Hematopoietic multipotent progenitor cell treated with erythropoietin and hydrocortisone succinate and interleukin-3 and kit ligand, for 6 days (in vitro differentiated cells): ENCODE results near the gene WDR83.
"Not testable (repeated sequence)": the region's sequence is repeated elsewhere in the genome, so short reads cannot be mapped to it uniquely, and the experiment has no call there.

Experiments used
- DNase-seq: peaks from one replicate; pipeline ENCODE4 v3.0.0-alpha.2; 2015

WDR83 gene

DNA sequence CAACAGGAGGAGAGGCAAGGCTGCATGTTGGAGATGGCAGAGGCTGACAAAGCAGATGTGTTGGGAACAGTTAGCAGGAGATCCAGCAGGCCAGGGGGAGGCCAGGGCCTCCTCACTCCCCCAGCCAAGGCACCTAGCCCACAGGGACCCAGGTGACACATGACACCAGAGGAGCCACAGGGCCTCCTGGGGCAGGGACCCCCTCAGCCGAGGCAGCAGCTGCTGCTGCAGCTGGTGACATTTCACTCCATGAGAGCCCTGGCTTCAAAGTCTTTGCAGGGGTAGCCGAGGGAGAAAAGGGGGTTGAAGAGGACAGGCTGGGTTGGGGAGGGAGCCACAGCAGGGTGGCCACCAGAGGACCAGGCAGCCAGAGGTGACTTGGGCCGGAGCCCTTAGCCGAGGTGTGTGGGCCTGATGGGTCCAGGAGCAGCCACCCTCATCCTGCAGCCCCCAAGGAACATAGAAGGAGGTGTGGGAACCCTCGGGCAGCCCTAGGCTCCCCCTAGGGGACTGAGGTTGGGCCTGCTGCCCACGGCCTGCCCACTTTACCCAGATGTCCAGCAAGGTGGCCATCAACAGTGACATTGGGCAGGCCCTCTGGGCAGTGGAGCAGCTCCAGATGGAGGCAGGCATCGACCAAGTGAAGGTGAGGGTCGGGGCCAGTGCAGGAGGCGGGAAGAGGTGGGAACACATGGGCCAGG lies 21.0 kb downstream of the WDR83 start, which contains the start of gene GNG14:
Gene GNG14, plus strand, starts transcription at position 503 of the 701 bp plus-strand sequence. Its CDS starts 51 bp downstream, at position 554.
- no peak for DNase-seq

DNA sequence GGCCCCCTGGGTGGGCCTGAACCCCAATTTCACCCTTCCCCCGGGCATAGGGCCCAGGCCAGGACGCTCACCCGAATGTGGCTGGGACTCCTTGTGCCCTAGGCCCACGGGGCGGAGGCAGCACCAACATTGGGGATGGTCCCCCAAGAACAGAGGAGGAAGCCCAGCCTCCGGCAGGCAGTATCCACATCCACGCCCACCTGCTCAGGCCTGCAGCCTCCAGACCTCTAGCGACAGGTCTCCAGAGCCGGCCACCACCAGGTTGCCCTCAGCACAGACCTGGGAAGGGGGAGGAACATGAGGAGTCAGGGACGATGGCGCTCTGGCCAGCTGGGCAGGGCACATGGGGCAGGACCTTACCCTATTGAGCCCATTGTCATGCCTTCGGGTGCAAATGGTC lies 22.4 kb downstream of the WDR83 start:
- no peak for DNase-seq

GRCh38 chr19:12689581-12690216 lies 23.1 kb downstream of the WDR83 start:
- peak; percentile 67 for DNase-seq

DNA sequence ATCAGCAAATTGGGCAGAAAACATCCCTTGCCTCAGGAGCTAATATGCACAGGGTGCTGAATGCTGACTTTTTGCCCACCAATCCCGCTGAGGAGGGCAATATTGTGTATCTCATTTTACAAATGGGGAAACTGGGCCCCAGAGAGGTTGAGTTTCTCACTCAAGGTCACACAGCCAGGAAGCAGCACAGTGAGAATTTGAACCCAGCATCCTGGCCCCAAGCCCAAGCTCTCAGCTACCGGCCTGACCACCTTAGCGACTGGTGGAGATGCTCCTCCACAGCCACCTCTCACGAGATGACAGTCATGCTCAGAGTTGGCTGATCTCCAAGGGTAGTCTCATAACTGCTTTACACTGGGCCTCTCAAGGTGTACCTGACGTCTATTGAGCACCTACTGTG lies 26.4 kb downstream of the WDR83 start:
- DNase-seq = no peak

- DNase-seq = no peak
Measured at GRCh38 chr19:12694641-12695040, 28.0 kb downstream of the WDR83 start.

- no peak for DNase-seq
Measured at GRCh38 chr19:12695096-12695495, 28.5 kb downstream of the WDR83 start.

DNA sequence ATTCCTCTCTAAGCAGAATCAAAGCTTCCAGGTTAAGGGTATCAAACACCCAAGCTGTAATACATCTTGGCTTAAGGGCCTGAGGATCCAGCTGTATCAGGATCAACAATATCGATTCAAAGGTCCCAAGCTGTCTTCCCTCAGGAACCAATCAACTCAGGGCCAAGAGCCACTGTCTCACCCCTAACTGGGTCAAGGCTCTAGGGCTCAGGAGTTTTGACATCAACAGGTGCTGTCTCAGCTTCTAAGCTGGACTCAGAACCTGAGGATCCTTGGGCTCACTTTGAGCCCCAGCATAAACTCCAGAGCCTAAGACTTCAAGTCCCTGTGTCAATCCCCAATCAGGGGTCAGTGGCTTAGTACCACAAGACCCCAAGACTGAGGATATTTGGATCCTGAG lies 28.9 kb downstream of the WDR83 start:
- DNase-seq = no peak

GRCh38 chr19:12695997-12696365 lies 29.4 kb downstream of the WDR83 start:
- DNase-seq = peak; percentile 28

DNA sequence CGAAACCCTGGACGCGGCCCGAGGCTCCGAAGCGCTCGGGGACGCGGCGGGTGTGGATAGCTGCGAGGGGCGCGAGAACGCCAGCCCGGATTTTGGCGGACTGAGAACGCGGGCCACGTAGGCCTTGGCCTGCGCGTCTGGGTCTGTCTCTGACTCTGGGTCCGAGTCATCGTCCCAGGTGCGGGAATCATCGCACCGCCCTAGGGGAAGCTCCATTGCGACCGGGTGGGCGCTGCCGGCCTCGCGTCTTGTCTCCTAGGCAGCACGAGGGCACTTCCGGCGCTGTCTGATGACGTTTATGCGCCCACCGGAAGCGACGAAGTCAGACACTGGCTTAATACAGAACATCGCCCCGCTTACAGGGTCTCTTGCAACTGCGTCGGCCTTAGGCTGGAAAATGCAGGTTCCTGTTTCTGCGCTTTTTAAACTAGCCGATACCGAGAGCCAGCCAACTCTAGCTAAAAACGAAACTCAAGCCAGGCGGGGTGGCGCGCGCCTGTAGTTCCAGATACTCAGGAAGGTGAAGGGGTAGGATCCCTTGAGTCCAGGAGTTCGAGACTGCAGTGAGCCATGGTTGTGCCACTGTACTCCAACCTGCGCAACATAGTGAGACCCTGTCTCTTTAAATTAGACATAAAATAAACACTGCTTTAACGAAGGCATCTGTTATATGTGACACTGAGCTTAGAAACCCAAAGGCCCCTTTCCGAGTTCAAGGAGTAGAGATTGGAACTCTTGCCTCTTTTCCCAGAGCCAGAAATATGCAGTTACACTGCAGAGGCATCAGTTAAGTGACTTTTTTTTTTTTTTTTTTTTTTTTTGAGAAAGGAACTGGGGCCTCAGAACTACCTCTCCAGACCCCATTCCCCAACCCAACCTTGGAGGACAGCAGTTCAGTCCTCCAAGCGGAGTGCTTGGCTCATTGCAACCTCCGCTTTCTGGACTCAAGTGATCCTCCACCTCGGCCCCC lies 30.0 kb downstream of the WDR83 start, which contains the start of gene FBXW9:
Gene FBXW9, minus strand, starts transcription at position 266 of the 970 bp plus-strand sequence. Its CDS starts 50 bp downstream, at position 216.
- peak; percentile 96 for DNase-seq

GRCh38 chr19:12697425-12697824 lies 30.8 kb downstream of the WDR83 start:
- not testable (repeated sequence) for DNase-seq

- no peak for DNase-seq
Measured at GRCh38 chr19:12698138-12698537, 31.5 kb downstream of the WDR83 start.

DNA sequence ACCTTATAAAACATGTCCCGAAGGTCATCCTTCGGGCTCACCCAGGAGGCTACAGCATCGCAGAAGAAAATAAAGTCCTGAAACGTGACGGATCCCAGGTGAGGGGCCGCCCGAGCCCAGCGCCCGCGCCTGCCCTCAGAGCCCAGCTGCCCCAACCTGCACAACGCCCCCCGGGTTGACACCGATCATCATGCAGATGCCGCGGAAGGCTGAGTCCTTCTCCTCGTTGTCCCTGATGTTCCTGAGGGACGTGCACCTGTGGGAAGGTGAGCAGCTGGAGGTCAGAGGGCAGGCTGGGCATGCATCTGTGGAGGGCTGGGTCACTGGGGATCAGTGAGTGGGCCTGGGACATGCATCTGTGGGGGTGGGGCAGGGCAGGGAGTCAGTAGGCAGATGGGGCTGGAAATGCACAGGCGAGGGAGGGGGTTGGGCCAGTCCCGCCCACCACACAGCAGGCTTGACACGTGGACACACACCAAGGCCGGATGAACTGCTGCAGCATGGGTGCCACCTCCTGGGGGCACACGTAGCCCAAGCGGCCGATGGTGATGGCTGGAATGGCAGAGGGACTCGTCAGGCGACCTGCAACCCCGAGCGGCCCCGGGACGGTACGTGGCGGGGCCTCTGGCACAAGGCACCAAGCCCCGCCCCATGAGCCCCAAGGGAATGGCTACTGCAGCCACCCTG lies 35.1 kb downstream of the WDR83 start:
- no peak for DNase-seq

- peak; percentile 88 for DNase-seq
Measured at GRCh38 chr19:12703046-12703445, 36.4 kb downstream of the WDR83 start.

DNA sequence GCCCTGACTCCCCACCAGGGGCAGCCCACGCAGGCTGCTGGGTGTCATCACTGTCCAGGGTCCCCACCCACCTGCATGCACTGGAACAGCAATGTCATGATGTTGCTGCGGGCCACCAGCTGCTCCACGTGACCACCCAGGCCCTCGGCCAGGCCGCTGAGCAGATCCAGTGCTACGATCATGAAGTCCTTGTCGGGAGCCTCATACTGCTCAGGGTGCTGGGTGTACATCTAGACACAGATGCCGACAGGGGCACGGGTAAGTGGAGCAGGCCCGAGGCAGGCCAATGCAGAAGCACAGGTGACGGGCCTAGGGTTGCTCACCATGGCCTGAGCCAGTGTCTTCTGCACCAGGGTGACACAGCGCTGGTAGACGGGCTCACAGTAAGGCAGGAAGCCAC lies 38.6 kb downstream of the WDR83 start:
- no peak for DNase-seq

- DNase-seq = no peak
Measured at GRCh38 chr19:12705654-12706331, 39.2 kb downstream of the WDR83 start.

GRCh38 chr19:12706332-12706718 lies 39.7 kb downstream of the WDR83 start:
- no peak for DNase-seq

DNA sequence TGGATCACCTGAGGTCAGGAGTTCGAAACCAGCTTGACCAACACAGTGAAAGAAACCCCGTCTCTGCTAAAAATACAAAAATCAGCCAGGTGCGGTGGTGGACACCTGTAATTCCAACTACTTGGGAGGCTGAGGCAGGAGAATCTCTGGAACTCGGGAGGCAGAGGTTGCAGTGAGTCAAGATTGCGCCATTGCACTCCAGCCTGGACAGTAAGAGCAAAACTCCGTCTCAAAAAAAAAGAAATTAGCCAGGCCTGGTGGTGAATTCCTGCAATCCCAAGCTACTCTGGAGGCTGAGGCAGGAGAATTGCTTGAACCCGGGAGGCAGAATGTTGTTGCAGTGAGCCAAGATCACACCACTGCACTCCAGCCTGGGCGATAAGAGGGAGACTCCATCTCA lies 42.0 kb downstream of the WDR83 start:
- no peak for DNase-seq

- no peak for DNase-seq
Measured at GRCh38 chr19:12711187-12711586, 44.6 kb downstream of the WDR83 start.

GRCh38 chr19:12712077-12712476 lies 45.5 kb downstream of the WDR83 start:
- DNase-seq = not testable (repeated sequence)

DNA sequence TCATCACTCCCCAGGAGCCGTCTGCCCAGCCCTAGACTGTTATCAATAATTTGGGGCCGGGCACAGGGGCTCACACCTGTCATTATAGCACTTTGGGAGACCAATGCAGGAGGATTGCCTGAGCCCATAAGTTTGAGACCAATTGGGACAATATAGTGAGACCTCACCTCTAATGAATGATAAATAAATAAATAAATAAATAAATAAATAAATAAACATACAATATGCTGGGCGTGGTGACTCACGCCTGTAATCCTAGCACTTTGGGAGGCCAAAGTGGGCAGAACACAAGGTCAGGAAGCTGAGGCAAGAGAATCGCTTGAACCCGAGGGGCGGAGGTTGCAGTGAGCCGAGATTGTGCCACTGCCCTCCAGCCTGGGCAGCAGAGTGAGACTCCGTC lies 46.7 kb downstream of the WDR83 start:
- DNase-seq = not testable (repeated sequence)

GRCh38 chr19:12715102-12715501 lies 48.5 kb downstream of the WDR83 start:
- no peak for DNase-seq

DNA sequence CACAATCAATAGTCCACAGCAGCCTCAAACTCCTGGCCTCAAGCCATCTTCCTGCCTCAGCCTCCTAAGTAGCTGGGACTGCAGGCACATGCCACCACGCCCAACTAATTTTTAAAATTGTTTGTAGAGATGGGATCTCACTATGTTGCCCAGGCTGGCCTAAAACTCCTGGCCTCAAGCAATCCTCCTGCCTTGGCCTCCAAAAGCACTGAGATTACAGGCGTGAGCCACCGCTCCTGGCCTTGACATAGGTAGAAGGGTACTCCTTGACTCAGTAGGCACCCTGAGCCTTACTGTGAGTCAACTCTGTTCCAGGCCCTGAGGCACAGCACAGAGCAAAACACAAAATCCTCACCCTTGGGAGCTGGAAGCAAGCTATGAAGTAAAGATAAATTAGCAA lies 49.3 kb downstream of the WDR83 start:
- DNase-seq = peak; percentile 47
